ENCODE results near the gene ANGPT4.

DNA sequence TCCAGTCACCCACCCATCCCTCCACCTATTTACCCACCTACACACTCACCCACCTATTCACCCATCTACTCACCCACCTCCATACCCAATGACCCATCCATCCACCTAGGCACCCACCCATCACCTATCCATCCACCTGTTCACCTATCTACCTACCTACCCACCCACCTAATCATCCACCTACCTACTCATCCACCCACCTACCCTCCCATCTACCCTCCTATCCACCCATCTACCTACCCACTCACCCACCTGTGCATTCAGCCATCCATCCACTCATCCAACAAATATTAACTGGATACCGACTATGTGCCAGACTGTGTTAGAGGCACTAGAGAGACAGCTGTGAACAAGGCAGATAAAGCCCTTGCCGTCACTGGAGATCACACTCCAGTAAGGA lies 45.6 kb upstream of the ANGPT4 start:
- TF ChIP-seq, protein P1, sequence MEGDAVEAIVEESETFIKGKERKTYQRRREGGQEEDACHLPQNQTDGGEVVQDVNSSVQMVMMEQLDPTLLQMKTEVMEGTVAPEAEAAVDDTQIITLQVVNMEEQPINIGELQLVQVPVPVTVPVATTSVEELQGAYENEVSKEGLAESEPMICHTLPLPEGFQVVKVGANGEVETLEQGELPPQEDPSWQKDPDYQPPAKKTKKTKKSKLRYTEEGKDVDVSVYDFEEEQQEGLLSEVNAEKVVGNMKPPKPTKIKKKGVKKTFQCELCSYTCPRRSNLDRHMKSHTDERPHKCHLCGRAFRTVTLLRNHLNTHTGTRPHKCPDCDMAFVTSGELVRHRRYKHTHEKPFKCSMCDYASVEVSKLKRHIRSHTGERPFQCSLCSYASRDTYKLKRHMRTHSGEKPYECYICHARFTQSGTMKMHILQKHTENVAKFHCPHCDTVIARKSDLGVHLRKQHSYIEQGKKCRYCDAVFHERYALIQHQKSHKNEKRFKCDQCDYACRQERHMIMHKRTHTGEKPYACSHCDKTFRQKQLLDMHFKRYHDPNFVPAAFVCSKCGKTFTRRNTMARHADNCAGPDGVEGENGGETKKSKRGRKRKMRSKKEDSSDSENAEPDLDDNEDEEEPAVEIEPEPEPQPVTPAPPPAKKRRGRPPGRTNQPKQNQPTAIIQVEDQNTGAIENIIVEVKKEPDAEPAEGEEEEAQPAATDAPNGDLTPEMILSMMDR (IDR thresholded peaks at IDR 0.05 in 8 of 11, conservative IDR thresholded peaks at IDR 0.05 in 3 of 11) = no peak
- no peak for TF ChIP-seq POLR2A (IDR thresholded peaks at IDR 0.05)

Measured in spleen (tissue), 7 donors.